ENCODE measurements around the gene NDST1.

The NDST1 gene

DNA sequence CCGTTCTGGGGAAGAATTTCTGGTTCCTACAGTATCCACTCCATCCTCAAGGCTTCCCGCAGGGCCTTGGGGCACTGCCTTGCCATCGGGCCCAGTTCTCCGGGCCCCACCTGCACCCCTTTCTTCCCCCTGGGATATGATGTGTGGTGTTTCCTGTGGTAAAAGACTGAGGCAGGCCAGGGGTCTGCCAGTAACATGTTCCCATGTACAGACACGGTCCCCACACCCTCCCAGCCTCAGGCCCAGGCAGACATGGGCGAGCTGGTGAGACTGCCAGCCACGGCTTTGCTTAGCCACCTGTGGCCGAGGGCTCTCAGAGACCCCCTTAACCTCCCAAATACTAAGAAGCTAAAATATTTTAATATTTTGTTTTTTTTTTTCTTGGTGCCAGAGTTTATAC lies 46.0 kb downstream of the NDST1 start:
- DNase-seq (ENCODE audit: low read depth), result no peak
- TF ChIP-seq, protein P1, sequence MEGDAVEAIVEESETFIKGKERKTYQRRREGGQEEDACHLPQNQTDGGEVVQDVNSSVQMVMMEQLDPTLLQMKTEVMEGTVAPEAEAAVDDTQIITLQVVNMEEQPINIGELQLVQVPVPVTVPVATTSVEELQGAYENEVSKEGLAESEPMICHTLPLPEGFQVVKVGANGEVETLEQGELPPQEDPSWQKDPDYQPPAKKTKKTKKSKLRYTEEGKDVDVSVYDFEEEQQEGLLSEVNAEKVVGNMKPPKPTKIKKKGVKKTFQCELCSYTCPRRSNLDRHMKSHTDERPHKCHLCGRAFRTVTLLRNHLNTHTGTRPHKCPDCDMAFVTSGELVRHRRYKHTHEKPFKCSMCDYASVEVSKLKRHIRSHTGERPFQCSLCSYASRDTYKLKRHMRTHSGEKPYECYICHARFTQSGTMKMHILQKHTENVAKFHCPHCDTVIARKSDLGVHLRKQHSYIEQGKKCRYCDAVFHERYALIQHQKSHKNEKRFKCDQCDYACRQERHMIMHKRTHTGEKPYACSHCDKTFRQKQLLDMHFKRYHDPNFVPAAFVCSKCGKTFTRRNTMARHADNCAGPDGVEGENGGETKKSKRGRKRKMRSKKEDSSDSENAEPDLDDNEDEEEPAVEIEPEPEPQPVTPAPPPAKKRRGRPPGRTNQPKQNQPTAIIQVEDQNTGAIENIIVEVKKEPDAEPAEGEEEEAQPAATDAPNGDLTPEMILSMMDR (conservative IDR thresholded peaks at IDR 0.05; ENCODE audit: control insufficient read depth, insufficient read depth, low read depth, low read length), result no peak
- H3K4me3 ChIP-seq (ENCODE audit: control insufficient read depth, low read depth, low read length), result no peak overlapping the region

DNA sequence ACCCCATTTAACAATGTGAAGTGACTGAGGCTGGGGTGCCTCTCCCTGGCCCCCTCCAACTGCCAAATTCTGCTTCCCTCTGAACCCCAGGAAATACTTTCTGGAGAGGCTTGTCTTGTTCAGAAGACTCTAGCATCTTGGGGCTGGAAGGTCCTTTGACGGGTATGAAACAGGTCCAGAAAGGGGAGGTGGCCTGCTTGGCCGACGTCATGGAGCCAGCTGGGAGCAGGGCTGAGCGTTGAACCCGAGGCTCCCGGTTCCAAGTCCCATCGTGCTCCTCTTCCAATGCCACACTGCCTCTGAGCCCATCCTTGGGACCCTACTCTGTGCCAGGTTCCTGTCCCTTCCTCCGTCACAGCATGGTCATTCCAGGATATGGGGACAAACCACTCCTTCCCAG lies 46.9 kb downstream of the NDST1 start:
- DNase-seq (ENCODE audit: low read depth), result no peak
- no peak overlapping the region for H3K4me3 ChIP-seq (ENCODE audit: control insufficient read depth, low read depth, low read length)
- TF ChIP-seq, protein P1 (conservative IDR thresholded peaks at IDR 0.05; ENCODE audit: control insufficient read depth, insufficient read depth, low read depth, low read length), result no peak

DNA sequence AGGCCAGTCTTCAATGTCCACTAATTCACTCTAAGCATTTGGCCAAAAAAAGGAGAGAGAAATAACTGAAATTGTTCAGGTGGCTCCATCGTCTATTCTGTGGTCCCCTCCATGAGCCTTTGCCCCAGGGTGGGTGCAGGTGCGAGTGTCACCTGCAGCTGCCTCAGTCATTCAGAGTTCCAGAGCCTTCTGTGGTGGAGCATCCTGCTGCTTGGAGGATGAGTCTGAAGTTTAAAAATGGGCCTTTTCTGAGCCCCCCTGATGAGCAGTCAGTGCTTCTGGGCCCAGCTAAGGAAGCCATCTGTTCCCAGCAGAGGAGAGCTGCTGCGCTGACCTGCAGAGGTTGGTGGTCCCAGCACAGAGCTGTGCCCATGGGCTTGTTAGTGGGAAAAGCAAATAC lies 48.2 kb downstream of the NDST1 start:
- no peak for DNase-seq (ENCODE audit: low read depth)
- TF ChIP-seq, protein P1 (conservative IDR thresholded peaks at IDR 0.05; ENCODE audit: control insufficient read depth, insufficient read depth, low read depth, low read length), result no peak
- no peak overlapping the region for H3K4me3 ChIP-seq (ENCODE audit: control insufficient read depth, low read depth, low read length)

DNA sequence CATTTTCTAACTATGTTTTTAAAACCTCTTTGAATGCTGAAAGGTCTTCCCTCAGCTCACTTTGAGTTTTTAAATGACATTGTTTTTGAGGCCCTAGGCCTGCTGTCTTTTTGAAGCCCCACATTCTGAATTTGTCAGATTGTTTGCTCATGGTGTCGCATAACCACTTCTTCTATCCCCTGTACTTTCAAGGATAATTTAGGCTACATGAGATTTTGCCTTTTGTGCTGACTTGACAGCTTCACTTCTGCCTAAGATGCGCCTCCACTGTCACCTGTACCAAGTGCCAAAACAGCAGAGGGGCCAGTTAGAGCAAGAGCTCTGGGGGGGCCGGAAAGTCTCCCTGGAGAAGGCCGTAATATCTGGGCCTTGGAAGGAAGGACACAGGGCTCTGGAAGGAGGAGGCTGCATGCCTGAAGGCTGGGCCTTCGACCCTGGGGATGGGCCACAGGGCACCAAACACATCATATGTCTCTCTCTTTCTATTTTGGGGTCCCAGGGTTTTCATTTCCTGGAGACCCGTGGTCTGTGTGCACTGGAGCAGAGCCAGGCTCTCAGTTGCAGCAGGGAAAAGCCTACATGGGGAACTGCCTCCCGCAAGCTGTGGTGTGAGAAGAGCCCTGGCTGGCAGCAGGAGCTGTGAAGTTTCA lies 49.1 kb downstream of the NDST1 start:
- no peak for DNase-seq (ENCODE audit: low read depth)
- TF ChIP-seq, protein P1 (conservative IDR thresholded peaks at IDR 0.05; ENCODE audit: control insufficient read depth, insufficient read depth, low read depth, low read length), result no peak
- H3K4me3 ChIP-seq (ENCODE audit: control insufficient read depth, low read depth, low read length), result no peak overlapping the region

DNA sequence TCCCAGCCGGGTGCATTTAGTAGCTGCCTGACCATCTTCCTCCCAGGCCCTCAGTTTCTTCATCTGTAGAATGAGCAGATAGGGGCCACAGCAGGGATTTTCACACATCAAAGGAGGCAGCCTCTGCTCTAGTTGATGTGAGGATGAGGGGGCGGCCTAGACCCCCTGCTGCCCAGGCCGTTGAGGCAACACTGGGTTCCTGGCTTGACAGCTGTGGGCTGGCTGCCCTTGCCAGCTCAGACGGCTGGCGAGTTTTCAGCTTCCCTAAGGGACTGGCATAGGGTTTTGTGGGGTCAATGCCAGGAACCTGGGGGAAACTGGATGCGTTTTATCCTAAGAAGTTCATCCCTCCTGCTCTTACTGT lies 49.6 kb downstream of the NDST1 start:
- no peak overlapping the region for H3K4me3 ChIP-seq (ENCODE audit: control insufficient read depth, low read depth, low read length)
- TF ChIP-seq, protein P1 (conservative IDR thresholded peaks at IDR 0.05; ENCODE audit: control insufficient read depth, insufficient read depth, low read depth, low read length), result no peak
- no peak for DNase-seq (ENCODE audit: low read depth)

DNA sequence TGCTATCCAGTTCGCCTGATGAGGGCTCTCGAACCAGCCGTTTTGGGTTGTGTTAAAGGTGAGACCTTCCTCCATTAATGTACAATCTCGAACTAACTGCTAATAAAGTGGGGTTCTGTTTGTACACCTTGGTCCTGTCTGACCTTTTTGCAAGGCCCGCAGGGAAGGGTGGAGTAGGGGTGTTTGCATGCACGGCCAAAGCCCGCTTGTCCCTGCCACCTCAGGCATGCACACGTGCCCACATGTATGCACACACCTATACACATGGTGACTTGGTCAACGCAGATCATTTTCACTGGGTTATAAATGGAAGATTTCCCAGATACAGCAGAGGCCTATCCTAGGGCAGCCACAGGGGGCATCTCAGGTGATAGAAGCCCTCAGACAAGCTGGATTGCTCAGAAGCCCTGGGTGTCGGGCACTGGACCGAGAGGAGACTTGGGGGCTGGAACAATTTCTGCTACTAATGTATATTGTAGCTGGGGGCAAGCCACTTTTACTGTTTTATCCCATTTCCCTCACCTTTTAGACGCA lies 50.2 kb downstream of the NDST1 start:
- H3K4me3 ChIP-seq (ENCODE audit: control insufficient read depth, low read depth, low read length), result no peak overlapping the region
- no peak for DNase-seq (ENCODE audit: low read depth)
- TF ChIP-seq, protein P1 (conservative IDR thresholded peaks at IDR 0.05; ENCODE audit: control insufficient read depth, insufficient read depth, low read depth, low read length), result no peak
